ENCODE measurements around the gene SLC12A8. TPM values are rescaled to one million over a fixed set of nuclear protein-coding genes. Genes with fewer than 3 reads are reported as not detected.

SLC12A8 gene
- total and polyA plus RNA-seq, 10 of the 15 experiments (the other 5 are each of a cell fraction or from before 2014, with no cell fraction given), result 2.5 to 71.6 (median 50.1) TPM

GRCh38 chr3:125192190-125193035 is 20.1 kb downstream of the SLC12A8 start (continued):
- TF ChIP-seq EZH2 (IDR thresholded peaks at IDR 0.05; ENCODE audit: borderline replicate concordance, control insufficient read depth, low read depth, low read length) (no peak), SPI1 (IDR thresholded peaks at IDR 0.05; ENCODE audit: borderline replicate concordance, insufficient read depth, low read depth, low read length) (no peak), TBL1XR1 (IDR thresholded peaks at IDR 0.05; ENCODE audit: low read depth, low read length) (0 out of 2 replicates have a peak, but pooled peaks have one; percentile 21), RB1 (IDR thresholded peaks at IDR 0.05; ENCODE audit: borderline replicate concordance) (no peak), SMC3 (IDR thresholded peaks at IDR 0.05; ENCODE audit: borderline replicate concordance, low read length) (peak; percentile 50; the same call in 1 of the 2 replicates), SMAD1 (IDR thresholded peaks at IDR 0.05; ENCODE audit: low read depth, partially characterized antibody) (no peak)

- intact Hi-C loops (cut with micrococcal nuclease; ENCODE audit: unreplicated experiment), result loop anchor here (2.0 kb wide), 1 partner anchor 41 kb away; no protein-coding TSS in a partner anchor
- SMC1A ChIA-PET (ENCODE audit: uncharacterized antibody, unreplicated experiment), result interaction anchor here (0.7 to 2.3 kb wide), 8 partner anchors 11 to 320 kb away, joined by 3 to 10 read pairs (median 4); no protein-coding TSS in a partner anchor
- Histone ChIP-seq H3K4me3 (no peak overlapping the region), H3K9ac (ENCODE audit: control insufficient read depth, insufficient read depth, low read length) (peak overlapping the region; percentile 57), H3K9me3 (replicated peaks; ENCODE audit: control insufficient read depth, insufficient read depth, low read length) (no peaks in the 10 kb centered on the region; the same call in 2 of the 3 replicates), H3K36me3 (ENCODE audit: control insufficient read depth in 2 of 2, insufficient read depth in 2 of 2, low read length in 1 of 2) (no peaks in the 10 kb centered on the region), H3K27me3 (replicated peaks in 1 of 2; ENCODE audit: control insufficient read depth in 2 of 2, insufficient read depth in 2 of 2, low read length in 1 of 2) (no peaks in the 10 kb centered on the region), H3K27ac (ENCODE audit: control insufficient read depth, insufficient read depth) (peak overlapping the region; percentile 75), H3K4me2 (ENCODE audit: control insufficient read depth, insufficient read depth) (peak overlapping the region; percentile 89), H3K4me1 (ENCODE audit: control insufficient read depth, insufficient read depth, low read length) (peaks cover 50% of the 10 kb centered on the region), H3K79me2 (ENCODE audit: control insufficient read depth, insufficient read depth, low read length) (no peaks in the 10 kb centered on the region), H2AFZ (ENCODE audit: control insufficient read depth, low read depth, low read length) (peak overlapping the region; percentile 94), H4K20me1 (ENCODE audit: control insufficient read depth, insufficient read depth) (no peaks in the 10 kb centered on the region)
- in situ Hi-C loops (cut with MboI), result no loop called here
- TF ChIP-seq RUNX3 (IDR thresholded peaks at IDR 0.05; ENCODE audit: low read length) (peak; percentile 67), PBX3 (IDR thresholded peaks at IDR 0.05; ENCODE audit: insufficient replicate concordance, low read depth, low read length) (peak; percentile 3), BACH1 (IDR thresholded peaks at IDR 0.05; ENCODE audit: borderline replicate concordance) (no peak), RELB (IDR thresholded peaks at IDR 0.05; ENCODE audit: low read depth) (0 out of 2 replicates have a peak, but pooled peaks have one; percentile 11), EZH2 (IDR thresholded peaks at IDR 0.05; ENCODE audit: borderline replicate concordance, control insufficient read depth, low read depth, low read length) (no peak)
- WGBS (ENCODE audit: insufficient coverage, insufficient replicate concordance, low lambda C conversion rate, missing lambda C conversion rate), result 61% methylated on average over 7 of the region's 7 CpGs
- no peak for DNase-seq (ENCODE audit: low read depth, low spot score)
- POLR2A ChIA-PET, result interaction anchor here (1.2 to 2.2 kb wide), 3 partner anchors 12 to 139 kb away, joined by 3 to 7 read pairs (median 5); no protein-coding TSS in a partner anchor
- RAD21 ChIA-PET (ENCODE audit: unreplicated experiment), result interaction anchor here (0.6 to 1.8 kb wide), 5 partner anchors 9 to 393 kb away, joined by 3 to 11 read pairs (median 6); no protein-coding TSS in a partner anchor
- ATAC-seq, result peak; percentile 5; the same call in 1 of the 3 replicates
- no TSS peak for BruUV-seq (replicated peaks)
- CTCF ChIA-PET, result interaction anchor here (0.6 to 1.9 kb wide), 9 partner anchors 9 to 196 kb away, joined by 3 to 9 read pairs (median 4); no protein-coding TSS in a partner anchor
- no peak for FAIRE-seq
These were observed 20.8 kb downstream of the SLC12A8 start for GRCh38 chr3:125191730-125192129.
